Measurements from ENCODE around the gene ATP1A2.

Gene ATP1A2

GRCh38 chr1:160085686-160086455, 29.7 kb upstream of the ATP1A2 start:
- DNase-seq (ENCODE audit: low read depth), result no peak

- DNase-seq (ENCODE audit: low read depth), result no peak
Measured at GRCh38 chr1:160086456-160086892, 29.1 kb upstream of the ATP1A2 start.

- DNase-seq (ENCODE audit: low read depth), result no peak
Measured at GRCh38 chr1:160087118-160087662, 28.4 kb upstream of the ATP1A2 start.

GRCh38 chr1:160089883-160090282, 25.7 kb upstream of the ATP1A2 start:
- no peak for DNase-seq (ENCODE audit: low read depth)

GRCh38 chr1:160090760-160091159, 24.8 kb upstream of the ATP1A2 start:
- DNase-seq (ENCODE audit: low read depth), result no peak

- DNase-seq (ENCODE audit: low read depth), result no peak
Measured at GRCh38 chr1:160091666-160092223, 23.8 kb upstream of the ATP1A2 start.

GRCh38 chr1:160092366-160093068, 23.0 kb upstream of the ATP1A2 start:
- DNase-seq (ENCODE audit: low read depth), result no peak

- no peak for DNase-seq (ENCODE audit: low read depth)
Measured at GRCh38 chr1:160093069-160093395, 22.5 kb upstream of the ATP1A2 start.

- no peak for DNase-seq (ENCODE audit: low read depth)
Measured at GRCh38 chr1:160093624-160094290, 21.8 kb upstream of the ATP1A2 start.

- no peak for DNase-seq (ENCODE audit: low read depth)
Measured at GRCh38 chr1:160094291-160094625, 21.3 kb upstream of the ATP1A2 start.

- DNase-seq (ENCODE audit: low read depth), result no peak
Measured at GRCh38 chr1:160094806-160095205, 20.8 kb upstream of the ATP1A2 start.

GRCh38 chr1:160095382-160096105, 20.0 kb upstream of the ATP1A2 start:
- DNase-seq (ENCODE audit: low read depth), result no peak

- no peak for DNase-seq (ENCODE audit: low read depth)
Measured at GRCh38 chr1:160096274-160097116, 19.1 kb upstream of the ATP1A2 start.

- DNase-seq (ENCODE audit: low read depth), result no peak
Measured at GRCh38 chr1:160097151-160097910, 18.2 kb upstream of the ATP1A2 start.

GRCh38 chr1:160097911-160098851, 17.4 kb upstream of the ATP1A2 start, which contains the start of gene IGSF8:
IGSF8 (minus strand) TSS chr1:160098619; CDS start chr1:160098472, 147 bp downstream.
- DNase-seq (ENCODE audit: low read depth), result no peak

GRCh38 chr1:160098852-160099561, 16.6 kb upstream of the ATP1A2 start:
- DNase-seq (ENCODE audit: low read depth), result no peak

GRCh38 chr1:160099716-160100375, 15.7 kb upstream of the ATP1A2 start:
- DNase-seq (ENCODE audit: low read depth), result no peak

Data from GM04503 (cell line).